Measurements from ENCODE around the gene CTDP1.

- TF ChIP-seq CTCF (IDR thresholded peaks at IDR 0.05 in 4 of 5, conservative IDR thresholded peaks at IDR 0.05 in 1 of 5) (no peak), POLR2A (IDR thresholded peaks at IDR 0.05) (no peak)
Measured at GRCh38 chr18:79789091-79789891, 109.7 kb downstream of the CTDP1 start.

All from gastrocnemius medialis (tissue), 4 donors.